ENCODE data around the gene PTPRN2.
"Not testable (repeated sequence)": the region's sequence is repeated elsewhere in the genome, so short reads cannot be mapped to it uniquely, and the experiment has no call there.

Gene PTPRN2

DNA sequence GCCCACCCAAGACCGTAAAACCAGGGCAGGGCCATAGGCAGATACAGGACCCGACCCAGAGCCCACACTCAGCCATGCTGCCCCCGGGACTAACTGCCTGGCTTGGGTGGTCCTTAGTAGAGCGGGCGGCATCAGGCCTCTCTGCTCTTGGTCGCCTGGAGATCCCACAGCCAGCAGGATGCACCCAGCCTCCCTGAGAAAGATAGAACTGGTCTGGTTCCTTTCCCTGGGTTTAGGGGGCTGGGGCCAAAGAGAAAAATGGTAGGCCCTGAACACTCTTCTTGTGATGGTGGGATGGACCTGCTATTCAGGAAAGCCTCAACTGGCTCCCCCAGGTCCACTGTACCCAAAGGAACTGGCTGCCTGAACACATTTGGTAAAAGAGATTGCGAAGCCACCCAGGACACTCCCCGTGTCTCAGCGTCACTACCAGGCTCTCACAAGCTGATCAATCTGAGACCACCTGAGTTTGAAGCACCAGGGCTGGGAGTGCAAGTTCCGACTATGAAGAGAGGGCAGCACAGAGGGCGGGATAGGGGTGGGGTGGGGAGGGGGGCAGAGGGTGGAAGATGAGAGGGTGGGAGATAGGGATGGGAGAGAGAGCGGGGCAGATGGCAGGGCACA is 659.3 kb downstream of the PTPRN2 start:
- DNase-seq: no peak

- DNase-seq: no peak
These were observed 660.2 kb downstream of the PTPRN2 start for GRCh38 chr7:157927313-157927925.

DNA sequence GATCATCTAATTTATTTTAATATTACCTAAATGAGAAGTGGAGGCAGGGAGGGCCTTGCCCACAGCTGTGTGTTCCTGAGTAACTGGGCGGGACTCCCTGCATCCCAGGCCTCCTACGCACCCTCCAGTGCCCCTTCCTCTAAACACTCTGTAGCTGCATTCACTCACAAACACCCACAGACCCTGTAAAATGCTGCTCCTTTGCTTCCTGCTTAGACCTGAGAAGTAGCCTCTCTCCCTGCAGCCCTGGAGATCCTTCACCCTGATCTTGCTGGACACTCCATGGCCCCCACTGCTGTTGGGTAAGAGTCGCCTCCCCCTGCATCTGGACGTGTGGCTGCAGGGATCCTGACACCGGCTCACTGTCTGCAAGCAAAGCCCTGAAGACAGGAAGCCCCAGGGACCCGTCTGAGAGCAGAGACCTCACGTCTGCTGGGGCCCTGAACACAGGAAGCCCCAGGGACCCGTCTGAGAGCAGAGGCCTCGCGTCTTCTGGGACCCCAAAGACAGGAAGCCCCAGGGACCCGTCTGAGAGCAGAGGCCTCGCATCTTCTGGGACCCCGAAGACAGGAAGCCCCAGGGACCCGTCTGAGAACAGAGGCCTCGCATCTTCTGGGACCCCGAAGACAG is 661.0 kb downstream of the PTPRN2 start:
- no peak for DNase-seq

- DNase-seq: no peak
These were observed 661.5 kb downstream of the PTPRN2 start for GRCh38 chr7:157926107-157926506.

GRCh38 chr7:157925383-157925875 is 662.2 kb downstream of the PTPRN2 start:
- DNase-seq: no peak

GRCh38 chr7:157923903-157924630 is 663.6 kb downstream of the PTPRN2 start:
- no peak for DNase-seq

GRCh38 chr7:157922576-157922975 is 665.0 kb downstream of the PTPRN2 start:
- DNase-seq: no peak

DNA sequence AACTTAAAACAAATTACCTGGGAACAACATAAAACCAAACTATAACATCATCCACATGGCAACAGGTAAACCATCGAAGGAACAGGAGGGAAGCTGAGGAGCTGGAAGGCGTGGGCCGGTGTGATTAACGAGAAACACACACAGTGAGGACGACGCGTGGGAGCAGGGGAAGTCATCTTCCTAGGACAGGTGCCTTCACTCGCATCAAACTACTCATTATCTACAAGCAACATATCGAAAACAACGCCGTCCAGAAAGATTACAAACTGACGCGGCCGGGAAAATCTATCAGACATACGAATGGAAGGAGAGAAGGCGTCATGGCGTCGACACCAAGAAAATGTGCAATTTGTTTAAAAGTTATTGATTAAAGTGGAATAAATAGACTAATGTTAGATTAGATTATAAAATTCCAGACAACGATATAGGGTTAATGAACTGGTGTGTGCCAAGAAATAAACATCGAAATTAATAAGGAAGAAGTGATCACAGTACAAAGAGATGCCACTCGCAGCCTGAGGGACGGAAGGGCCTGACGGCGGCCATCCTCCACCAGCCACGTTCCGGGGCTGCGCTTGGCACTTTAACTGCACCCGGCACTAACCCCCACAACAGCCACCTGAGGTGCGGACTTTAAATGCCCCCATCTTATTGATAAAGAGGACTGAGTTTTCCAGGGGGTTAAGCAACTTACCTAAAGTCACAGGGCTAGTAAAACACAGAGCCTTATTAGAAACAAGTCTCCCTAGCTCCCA is 669.1 kb downstream of the PTPRN2 start:
- DNase-seq: no peak

DNA sequence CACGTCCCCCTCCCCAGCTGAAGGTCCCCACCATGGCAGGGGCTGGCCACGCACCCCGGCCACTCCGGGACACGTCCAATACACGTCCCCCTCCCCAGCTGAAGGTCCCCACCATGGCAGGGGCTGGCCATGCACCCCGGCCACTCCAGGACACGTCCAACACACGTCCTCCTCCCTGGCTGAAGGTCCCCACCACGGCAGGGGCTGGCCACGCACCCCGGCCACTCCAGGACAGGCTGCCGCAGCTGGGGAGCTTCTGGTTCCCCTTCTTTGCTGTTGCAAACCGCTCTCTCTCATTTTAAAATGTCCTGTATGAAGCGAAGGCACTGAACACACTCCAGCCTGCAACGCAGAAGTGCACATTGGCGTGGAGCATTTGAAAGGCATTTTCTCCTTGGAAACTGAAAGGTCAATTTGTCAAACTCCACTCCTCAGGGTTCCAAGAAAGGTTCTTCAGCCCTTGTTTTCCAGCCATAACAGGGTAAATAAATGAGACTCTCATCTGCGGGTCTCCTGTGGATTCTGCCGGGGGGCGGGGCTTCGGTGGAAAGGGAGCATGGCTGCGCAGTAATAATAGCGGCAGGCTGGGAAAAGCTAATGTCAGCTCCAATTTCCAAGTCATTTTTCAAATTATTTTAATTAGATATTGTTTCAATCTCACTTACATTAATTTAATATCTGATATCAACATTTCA is 670.5 kb downstream of the PTPRN2 start:
- no peak for DNase-seq

GRCh38 chr7:157910446-157910845 is 677.2 kb downstream of the PTPRN2 start:
- no peak for DNase-seq

DNA sequence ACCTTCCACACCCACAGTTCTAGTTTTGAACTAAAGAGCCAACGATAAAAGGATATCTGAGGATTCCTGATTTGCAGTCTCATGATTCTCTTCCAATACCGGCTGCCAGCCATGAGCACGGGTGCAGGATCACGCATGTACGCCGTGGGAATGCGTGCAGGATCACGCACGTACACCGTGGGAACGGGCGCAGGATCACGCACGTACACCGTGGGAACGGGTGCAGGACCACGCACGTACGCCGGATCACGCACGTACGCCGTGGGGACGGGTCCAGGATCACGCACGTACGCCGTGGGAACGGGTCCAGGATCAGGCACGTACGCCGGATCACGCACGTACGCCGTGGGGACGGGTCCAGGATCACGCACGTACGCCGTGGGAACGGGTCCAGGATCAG is 677.6 kb downstream of the PTPRN2 start:
- DNase-seq: not testable (repeated sequence)

DNA sequence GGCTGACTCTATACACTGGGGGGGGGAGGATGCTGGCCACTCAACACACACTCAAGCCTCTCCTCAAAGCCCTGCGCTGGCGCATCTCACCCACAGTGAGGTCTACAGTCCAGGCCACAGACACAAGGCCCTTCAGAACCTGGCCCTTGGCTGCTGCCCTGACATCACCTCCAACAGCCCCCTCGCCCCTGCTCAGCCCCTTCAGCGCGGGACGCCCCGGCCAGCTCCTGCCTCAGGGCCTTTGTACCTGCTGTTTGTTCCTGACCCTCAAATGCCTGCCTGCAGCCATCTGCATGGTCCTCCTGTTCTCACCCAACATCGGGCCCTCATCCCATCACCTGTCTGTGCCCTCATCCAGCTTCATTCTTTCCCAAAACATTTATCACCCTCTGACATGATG is 678.3 kb downstream of the PTPRN2 start:
- DNase-seq: no peak

DNA sequence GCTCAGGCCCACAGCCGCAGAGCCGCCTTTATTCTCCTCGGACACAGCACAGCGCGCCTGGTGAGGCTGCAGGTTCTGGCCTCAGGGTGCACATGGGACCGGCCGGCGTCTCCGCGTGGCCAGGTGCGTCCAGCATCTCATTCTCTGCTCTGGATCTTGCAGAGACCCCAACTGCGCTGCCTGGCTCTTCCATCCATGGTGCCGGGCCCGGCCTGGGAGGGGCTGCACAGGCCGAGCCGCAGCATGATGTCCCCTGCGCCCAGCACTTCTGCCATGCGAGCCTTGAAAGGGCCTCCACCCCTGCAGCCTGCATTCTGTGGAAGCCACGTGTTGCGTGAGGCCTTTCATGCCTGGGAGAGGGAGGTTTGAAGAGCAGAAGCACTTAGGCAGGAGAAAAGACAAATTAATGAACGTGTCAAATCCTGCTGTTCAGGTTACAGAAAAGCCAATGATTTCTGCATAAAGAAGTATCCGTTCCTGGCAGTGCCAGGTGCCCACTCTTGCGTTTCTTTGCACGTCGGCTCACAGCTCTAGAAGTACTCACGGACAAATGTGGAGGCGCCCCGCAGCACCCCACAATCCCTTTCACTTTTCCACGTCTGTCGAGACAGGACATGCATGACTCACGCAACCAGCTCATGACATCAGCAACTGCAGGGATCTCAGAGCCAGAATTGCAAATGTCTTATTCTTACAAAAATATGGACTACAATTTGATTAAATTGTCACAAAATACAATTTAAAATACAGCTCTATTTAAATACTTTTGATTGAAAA is 679.4 kb downstream of the PTPRN2 start:
- DNase-seq: no peak

GRCh38 chr7:157907091-157907490 is 680.5 kb downstream of the PTPRN2 start:
- no peak for DNase-seq

DNA sequence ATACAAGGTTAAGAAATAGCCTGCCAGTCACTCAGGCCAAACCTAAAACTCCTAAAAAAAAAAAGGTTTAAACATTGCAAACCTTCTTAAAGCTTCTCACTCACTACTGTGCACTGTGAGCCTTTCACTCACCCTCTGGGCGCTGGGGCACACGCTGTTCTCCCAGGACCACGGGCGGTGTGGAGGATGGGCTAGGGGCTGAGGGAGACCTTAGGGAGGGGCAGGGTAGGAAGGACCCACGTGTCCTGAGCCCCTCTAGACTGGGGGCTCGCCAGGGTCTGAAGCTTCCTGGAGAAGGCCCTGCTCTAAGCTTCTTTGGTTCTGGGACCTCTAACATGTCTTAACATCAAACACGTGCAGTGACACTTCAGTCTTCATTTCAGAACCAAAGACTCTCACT is 681.0 kb downstream of the PTPRN2 start:
- no peak for DNase-seq

GRCh38 chr7:157905651-157906461 is 681.8 kb downstream of the PTPRN2 start:
- DNase-seq: no peak

DNA sequence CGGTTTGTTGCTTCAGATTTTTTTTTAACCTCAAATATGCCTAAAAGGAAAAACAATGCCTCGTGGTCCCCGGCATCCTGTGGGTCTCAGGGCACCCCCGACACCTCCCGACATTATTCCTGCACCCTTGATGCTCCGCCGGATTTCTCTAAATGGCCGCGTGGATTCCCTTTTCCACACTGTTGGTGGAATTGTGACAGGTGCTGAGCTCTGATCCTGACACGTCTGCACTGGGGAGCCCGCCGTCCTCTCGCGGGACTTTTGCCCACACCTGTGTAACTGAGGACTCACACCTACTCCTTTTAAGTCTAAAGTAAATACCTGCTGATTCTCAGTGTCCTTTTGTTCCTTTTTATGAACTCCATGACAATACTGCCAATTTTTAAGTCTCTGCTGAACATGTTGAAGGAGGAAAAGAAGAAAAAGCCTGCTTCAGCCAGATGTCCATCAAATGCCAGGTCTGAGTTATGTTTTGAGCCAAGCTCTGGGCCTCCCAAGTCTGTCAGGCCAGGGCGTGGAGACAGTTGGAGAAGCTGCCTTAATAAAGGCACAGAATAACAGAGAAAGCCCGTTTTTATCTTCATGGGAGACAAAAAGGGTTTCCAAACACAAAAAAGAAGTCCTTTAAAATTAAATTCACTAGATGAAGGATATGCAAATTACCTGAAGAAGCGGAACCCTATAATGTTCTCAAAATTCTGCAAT is 682.6 kb downstream of the PTPRN2 start:
- DNase-seq: no peak

GRCh38 chr7:157904211-157904865 is 683.3 kb downstream of the PTPRN2 start:
- no peak for DNase-seq

DNA sequence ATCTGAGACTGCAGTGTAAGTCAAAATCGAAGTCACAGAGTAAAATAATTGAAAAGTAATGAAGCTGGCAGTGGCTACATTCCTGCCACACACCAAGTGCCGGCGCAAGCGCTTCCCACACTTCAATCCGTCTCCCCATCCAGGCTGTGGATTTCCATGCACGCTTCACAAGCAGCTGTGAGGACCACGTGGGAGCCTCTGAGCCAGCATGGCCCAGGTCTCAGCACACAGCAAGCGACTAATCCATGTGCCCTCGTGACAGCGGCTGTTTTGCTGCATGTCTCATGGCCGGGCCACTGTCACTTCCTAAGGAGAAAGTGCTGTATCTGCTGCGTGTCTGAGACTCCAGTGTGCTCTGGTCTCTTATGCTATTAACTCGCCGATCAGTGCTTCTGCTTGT is 683.9 kb downstream of the PTPRN2 start:
- DNase-seq: no peak
